Ureter (tissue), 1 donor: Measurements from ENCODE around the gene C19orf73. TPM values are rescaled to one million over a fixed set of nuclear protein-coding genes. Genes with fewer than 3 reads are reported as not detected.
"Not testable (repeated sequence)": the region's sequence is repeated elsewhere in the genome, so short reads cannot be mapped to it uniquely, and the experiment has no call there.

Experiments
- DNase-seq: peaks from one replicate; pipeline ENCODE4 v3.0.0-alpha.2; 2020; ENCODE audit warnings: low spot score
- total RNA-seq: library from RNA; stranded (reverse); gene quantifications from one replicate; pipeline ENCODE4 v1.2.4, GENCODE V29; 2023
- donor health status: DM: yes; HTN: yes; CAD: no.

The C19orf73 gene
- total RNA-seq, 1 donor from 2014 or later: 2.4 TPM

DNA sequence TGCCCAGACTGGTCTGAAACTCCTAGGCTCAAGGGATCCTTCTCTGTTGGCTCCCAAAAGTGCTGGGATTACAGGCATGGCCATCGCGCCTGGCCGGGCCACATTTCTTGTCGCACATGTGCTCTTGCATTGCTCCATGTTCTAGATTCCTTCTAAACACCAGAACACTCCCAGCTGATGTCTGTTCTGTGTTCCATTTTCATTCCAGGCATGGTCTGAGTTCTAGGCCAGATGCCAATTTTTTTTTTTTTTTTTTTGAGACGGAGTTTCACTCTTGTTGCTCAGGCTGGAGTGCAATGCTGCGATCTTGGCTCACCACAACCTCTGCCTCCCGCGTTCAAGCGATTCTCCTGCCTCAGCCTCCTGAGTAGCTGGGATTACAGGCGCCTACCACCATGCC lies 2.9 kb upstream of the C19orf73 start:
- not testable (repeated sequence) for DNase-seq

DNA sequence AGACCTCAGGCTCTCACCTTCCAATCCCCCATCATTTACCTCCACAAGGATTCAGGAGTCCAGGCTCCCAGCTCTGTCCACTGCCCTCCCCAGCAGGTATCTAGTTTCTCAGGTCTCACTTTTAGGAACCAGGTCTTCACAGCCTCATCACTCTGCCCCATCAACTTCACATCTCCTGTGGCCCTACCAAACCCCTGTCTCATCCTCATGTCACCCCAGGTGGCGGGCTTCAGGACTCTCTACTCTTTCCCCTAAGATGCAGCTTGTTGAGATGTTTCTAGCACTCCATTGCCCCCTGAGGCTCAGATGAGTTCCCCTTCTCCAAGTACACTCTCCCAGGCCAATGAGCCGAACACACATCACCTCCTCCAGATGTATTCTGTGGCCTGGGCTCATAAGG lies 1.9 kb upstream of the C19orf73 start:
- no peak for DNase-seq

- no peak for DNase-seq
These were observed 1.4 kb upstream of the C19orf73 start for GRCh38 chr19:49120325-49120683.

- peak; percentile 65 for DNase-seq
These were observed 725 bp upstream of the C19orf73 start, which contains the start of gene PPFIA3 for GRCh38 chr19:49119411-49120324. TSS of gene PPFIA3 (plus strand) at chr19:49119544. CDS start at chr19:49127874, 8,330 bp downstream.

DNA sequence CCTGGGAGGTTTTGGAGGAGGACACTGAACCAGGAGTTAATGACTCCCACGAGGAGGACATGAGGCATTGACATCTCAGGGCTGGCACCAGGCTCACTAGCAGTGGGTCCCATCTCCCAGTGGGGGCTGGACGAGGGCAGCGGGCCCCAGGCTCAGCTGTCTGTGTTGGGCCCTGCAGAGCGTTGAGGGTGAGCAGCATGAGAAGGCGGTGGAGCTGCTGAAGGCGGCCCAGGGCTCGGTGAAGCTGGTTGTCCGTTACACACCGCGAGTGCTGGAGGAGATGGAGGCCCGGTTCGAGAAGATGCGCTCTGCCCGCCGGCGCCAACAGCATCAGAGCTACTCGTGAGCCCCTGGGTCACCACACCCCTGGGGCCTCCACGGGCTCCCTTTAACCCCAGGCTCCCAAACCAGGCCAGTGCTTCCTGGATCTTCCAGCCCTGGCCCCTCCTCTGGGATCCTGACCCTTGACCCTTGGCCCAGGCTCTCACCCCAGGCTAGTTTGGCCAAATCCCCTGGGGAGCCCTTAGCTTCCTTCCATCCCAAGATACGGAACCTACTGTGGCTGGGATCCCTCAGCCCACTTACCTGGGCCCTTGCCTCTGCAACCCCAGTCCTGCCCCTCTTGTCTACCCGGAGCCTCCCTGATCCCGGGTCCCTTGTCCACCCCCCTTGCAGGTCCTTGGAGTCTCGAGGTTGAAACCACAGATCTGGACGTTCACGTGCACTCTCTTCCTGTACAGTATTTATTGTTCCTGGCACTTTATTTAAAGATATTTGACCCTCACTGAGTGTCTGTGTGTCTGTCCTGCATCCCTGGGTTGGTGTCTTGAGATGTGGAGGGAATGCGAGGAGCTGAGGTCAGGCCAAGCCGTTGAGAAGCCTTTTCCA lies 1.0 kb downstream of the C19orf73 start:
- DNase-seq: no peak

DNA sequence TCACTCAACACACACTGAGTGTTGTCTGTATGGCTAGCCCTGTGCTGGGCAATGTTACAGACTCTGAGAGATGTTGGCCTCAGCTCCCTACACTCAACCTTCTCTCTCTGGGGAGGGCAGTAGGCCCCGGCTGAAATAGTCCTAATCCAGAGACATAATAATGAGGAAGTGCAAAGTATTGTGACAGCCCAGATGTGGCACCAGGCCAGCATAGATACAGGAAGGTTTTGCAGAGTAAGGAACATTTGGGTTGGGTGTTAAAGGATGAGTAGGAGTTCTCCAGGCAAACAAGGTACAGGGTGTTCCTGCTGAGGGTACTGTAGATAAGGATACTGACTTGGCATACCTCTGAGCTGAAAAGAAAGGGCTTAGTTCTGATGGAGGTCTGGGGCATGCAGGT lies 2.4 kb downstream of the C19orf73 start:
- DNase-seq: no peak

DNA sequence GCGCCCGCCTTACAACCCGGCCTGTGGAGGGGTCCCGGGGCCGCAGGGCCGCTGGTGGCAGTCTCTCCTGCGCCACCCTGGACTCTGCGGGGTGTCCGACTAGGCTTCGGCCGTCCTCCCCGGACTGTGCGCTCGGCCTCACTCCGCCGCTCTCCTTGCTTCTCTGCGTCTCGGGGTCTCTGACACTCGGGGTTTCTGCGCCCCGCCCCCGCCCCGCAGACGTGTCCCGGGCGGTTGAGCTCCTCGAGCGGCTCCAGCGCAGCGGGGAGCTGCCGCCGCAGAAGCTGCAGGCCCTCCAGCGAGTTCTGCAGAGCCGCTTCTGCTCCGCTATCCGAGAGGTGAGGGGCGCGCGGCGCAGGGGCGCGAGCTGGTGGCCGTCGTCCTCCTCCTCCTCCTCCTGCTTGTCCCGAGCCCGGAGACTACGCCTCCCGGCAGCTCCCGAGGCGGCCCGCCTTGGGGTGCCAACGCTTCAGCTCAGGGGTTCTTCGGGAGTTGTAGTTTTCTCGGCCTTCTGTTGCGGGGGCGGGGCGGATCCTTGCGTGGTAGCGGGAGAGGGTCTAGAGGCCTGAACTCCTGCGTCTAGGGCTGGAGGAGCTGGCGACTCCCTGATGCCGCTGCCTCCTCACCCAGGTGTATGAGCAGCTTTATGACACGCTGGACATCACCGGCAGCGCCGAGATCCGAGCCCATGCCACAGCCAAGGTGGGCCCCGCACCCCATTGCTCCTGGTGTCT lies 4.1 kb downstream of the C19orf73 start:
- no peak for DNase-seq

DNA sequence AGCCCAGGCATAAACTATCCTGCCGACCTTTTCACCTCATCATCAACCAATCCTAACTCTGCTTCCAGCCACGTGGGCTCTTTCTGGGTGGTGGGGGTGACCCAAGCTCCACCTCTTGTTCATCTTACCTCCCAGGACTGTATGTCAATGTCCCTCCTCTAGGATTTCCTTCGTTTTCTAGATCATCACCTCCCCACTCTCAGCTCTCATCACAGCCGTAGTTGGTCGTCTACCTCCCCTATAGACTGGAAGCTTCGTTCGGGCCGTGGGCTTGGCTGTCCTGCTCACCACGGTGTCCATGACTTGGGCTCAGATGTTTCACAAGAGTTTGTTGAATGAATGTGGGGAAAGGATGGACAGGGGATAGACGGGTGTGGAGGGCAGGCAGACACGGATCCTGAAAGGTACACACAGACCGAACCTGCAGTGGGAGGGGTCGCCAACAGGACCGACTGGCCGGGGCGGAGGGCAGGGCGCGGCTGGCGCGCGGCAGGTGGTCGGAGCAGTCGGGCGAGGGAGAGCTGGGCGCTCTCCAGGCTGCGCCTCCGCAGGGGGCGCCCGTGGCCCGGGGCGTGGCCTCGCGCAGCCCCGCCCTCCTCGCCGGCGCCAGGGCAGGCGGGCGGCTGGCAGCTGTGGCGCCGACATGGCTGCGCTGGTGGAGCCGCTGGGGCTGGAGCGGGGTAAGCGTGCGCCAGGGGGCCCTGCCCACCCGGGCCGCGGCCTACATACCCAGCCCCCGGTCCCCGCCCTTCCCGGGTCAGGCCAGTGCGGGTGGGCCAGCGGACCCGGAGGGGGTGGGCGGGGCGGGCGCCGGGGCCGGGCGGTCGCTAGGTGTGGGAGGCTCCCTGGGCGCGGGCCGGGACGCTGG lies 4.9 kb downstream of the C19orf73 start, which contains the start of gene LIN7B:
LIN7B (plus strand) TSS at position 609 of the 868 bp plus-strand sequence; CDS start at position 644, 35 bp downstream.
- no peak for DNase-seq

- DNase-seq: no peak
These were observed 7.5 kb downstream of the C19orf73 start for GRCh38 chr19:49111218-49111998.

DNA sequence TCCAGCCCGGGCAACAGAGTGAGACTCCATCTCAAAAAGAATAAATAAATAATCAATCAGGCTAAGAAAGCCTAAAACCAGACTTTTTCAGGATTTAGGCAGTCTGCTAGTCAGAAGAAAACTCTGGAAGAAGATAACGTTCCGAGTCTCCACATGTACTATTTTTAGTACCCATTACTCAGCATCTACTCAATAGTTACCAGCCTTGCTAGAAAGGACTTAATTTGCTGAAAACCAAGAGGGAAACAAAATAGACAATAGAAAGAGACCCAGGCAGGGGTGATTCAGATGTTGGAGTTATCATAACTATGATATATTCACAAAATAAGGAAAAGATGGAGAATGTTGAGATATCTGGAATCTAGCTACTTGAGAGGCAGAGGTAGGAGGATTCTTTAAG lies 8.4 kb downstream of the C19orf73 start:
- DNase-seq: no peak

GRCh38 chr19:49109569-49110233 lies 9.2 kb downstream of the C19orf73 start:
- DNase-seq: no peak

- no peak for DNase-seq
These were observed 9.9 kb downstream of the C19orf73 start for GRCh38 chr19:49109051-49109450.

- DNase-seq: no peak
These were observed 11.1 kb downstream of the C19orf73 start for GRCh38 chr19:49107625-49108459.

GRCh38 chr19:49106648-49107135 lies 12.3 kb downstream of the C19orf73 start:
- no peak for DNase-seq

- no peak for DNase-seq
These were observed 14.6 kb downstream of the C19orf73 start for GRCh38 chr19:49104229-49104864.

DNA sequence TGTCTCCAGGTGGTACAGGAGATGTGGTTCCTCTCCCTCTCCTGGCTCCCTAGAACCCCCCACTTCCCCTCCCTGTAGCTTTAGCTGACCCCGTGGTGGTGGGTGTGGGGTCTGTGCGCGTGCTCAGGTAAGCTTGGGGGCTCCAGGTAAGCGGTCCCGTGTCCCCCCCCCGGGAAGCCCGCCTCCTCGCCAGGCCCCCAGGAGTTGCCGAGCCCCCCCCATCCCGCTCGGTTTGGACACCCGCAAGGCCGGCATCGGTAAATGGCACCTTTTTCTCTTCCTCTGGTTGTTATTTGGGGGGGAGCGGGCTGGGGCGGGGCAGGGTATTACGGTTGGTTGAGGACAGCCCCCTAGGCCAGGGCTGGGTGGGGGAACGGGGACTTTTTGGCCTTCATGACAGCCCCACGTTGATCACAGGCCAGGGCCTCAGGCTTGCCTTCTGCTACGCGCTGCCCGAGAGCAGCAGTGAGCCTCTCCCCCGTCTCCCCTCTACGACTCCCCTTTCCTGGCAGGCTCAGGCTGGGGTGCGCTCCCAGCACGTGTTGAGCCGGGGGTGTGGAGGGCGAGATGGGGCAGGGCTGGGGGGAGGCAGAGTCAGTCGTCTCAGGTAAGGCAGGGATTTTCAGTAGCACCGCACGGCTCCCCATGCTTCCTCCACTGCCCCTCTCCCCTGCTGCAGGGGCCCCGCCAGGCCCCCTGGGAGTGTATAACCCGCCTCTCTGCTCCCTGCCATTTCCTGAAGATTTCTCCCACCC lies 15.4 kb downstream of the C19orf73 start:
- no peak for DNase-seq

- no peak for DNase-seq
These were observed 16.6 kb downstream of the C19orf73 start for GRCh38 chr19:49102303-49102702.
